Ovary (tissue), 9 donors: Measurements from ENCODE around the gene PGBD5. TPM values are rescaled to one million over a fixed set of nuclear protein-coding genes. Genes with fewer than 3 reads are reported as not detected.

Experiments used
- DNase-seq, 5 donors: peaks; one replicate each; pipeline ENCODE4 v3.0.0-alpha.2; 2019 to 2020
- H3K27ac ChIP-seq, 2 donors: fragments of 200-600 bp; one replicate each; pipeline versions ENCODE4 v1.5.1 to v1.8.0; 2019 to 2022
- H3K27me3 ChIP-seq: fragments of 200-600 bp; one replicate; pipeline ENCODE4 v1.8.0; 2022
- H3K36me3 ChIP-seq: fragments of 200-600 bp; sonication (generic); one replicate; pipeline ENCODE4 v1.5.1; 2019
- H3K4me1 ChIP-seq: one replicate; pipeline ENCODE4 v1.8.1; 2013; ENCODE audit warnings: mild to moderate bottlenecking, moderate library complexity; ENCODE audit not compliant: insufficient read depth
- H3K4me3 ChIP-seq: fragments of 200-600 bp; sonication (generic); one replicate; pipeline ENCODE4 v1.5.1; 2017
- H3K9me3 ChIP-seq, 2 donors: fragments of 200-600 bp in 1 of 2; sonication (generic) in 1 of 2; one replicate each; pipeline versions ENCODE4 v1.5.1 to v1.8.1; 2013 to 2019; ENCODE audit warnings: mild to moderate bottlenecking in 1 of 2, moderate library complexity in 1 of 2
- EP300 ChIP-seq: sonication (generic); formaldehyde crosslinking; IDR thresholded peaks from one replicate; pipeline ENCODE4 v1.6.1; 2017; ENCODE audit warnings: antibody characterized with exemption
- POLR2A ChIP-seq: fragments of 450-650 bp; IDR thresholded peaks from one replicate; pipeline ENCODE4 v1.6.1; 2017; ENCODE audit warnings: antibody characterized with exemption, mild to moderate bottlenecking, moderate library complexity
- WGBS, 3 donors: extraction: QIAGEN DNeasy Blood & Tissue Kit in 1 of 3; methylation state at CpG; one replicate each; pipeline versions ENCODE4 v1.1.5 to v1.1.7; 2013 to 2017; 5-methylcytosine and 5-hydroxymethylcytosine counted together
- intact Hi-C, 4 donors: fragments of 100-400 bp; cut with DNase I; formaldehyde crosslinking; loops; one replicate each; pipeline versions ENCODE4 v1.11.0 to v1.15.1; 2022 to 2023
- polyA plus RNA-seq, 2 donors: library from polyadenylated mRNA; stranded (reverse); fragments of 200-250 nt in 1 of 2; fragments of 350-450 nt in 1 of 2; fragmentation: Illumina TruSeq in 1 of 2; extraction: RNeasy Lipid Tissue Mini Kit (QIAGEN cat#74804) in 1 of 2; gene quantifications; one replicate each; pipeline ENCODE4 v1.2.3, GENCODE V29; 2013 to 2014
- total RNA-seq, 7 donors: library from RNA; depleted of rRNA in 2 of 7; stranded (reverse); fragments of >200 nt in 2 of 7; fragmentation: NEBNext Ultra II Directional in 3 of 7; extraction: Animal tissue kit (Norgen Biotek cat#: 25700) in 3 of 7; gene quantifications; one replicate each; pipeline versions ENCODE4 v1.1.0 to v1.2.4, GENCODE V29; 2016 to 2023
- TF ChIP-seq, protein P1 (sequence below), 3 donors: fragments of 450-650 bp in 2 of 3; fragments of 200-600 bp in 1 of 3; IDR thresholded peaks; one replicate each; pipeline versions ENCODE4 v1.5.1 to v1.8.0; 2016 to 2022; ENCODE audit warnings: antibody characterized with exemption in 3 of 3, mild to moderate bottlenecking in 1 of 3
- donor health status: DM: no; HTN: no; CAD: no; lungs with moderate emphysema.
- donor health status: DM: no; HTN: no; CAD: no.
- donor health status: Bipolar disorder and iron deficiency.
- donor health status: DM: yes; HTN: yes; CAD: no.
- donor health status: DM: no; HTN: no; CAD: no.
- donor health status: DM: yes; HTN: yes; CAD: no.

Gene PGBD5
- total and polyA plus RNA-seq, 9 donors, result 0.12 to 2.6 (median 1.1) TPM

DNA sequence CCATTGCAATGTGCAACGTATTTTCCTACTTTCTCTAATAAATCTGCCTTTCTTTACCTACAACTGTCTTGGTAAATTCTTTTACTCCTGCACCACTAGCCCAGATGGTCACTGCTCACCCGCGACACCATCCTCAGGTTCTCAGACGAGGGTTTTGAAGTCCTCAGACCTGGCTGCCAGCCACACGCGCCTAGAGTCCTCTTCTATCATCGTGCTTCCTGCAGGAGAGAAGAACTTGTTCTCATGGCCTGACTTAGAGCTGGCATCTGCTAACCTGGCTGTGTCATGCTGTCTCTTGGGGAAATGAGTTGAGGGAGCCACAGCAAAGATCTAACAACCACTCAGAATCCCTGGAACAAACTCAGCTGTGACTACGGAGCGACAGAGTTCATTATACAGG lies 30.3 kb upstream of the PGBD5 start:
- WGBS, 3 donors, result 71 to 80% (median 75%) methylated on average over 9 of the region's 9 CpGs
- Histone ChIP-seq H3K4me1 (no peaks in the 10 kb centered on the region), H3K9me3 (no peaks in the 10 kb centered on the region), H3K27me3 (no peaks in the 10 kb centered on the region), H3K4me3 (no peak overlapping the region), H3K27ac (no peak overlapping the region), H3K36me3 (no peaks in the 10 kb centered on the region)
- DNase-seq, result no peak
- intact Hi-C loops, result no loop called here
- no peak for TF ChIP-seq POLR2A
- TF ChIP-seq, protein P1, sequence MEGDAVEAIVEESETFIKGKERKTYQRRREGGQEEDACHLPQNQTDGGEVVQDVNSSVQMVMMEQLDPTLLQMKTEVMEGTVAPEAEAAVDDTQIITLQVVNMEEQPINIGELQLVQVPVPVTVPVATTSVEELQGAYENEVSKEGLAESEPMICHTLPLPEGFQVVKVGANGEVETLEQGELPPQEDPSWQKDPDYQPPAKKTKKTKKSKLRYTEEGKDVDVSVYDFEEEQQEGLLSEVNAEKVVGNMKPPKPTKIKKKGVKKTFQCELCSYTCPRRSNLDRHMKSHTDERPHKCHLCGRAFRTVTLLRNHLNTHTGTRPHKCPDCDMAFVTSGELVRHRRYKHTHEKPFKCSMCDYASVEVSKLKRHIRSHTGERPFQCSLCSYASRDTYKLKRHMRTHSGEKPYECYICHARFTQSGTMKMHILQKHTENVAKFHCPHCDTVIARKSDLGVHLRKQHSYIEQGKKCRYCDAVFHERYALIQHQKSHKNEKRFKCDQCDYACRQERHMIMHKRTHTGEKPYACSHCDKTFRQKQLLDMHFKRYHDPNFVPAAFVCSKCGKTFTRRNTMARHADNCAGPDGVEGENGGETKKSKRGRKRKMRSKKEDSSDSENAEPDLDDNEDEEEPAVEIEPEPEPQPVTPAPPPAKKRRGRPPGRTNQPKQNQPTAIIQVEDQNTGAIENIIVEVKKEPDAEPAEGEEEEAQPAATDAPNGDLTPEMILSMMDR (IDR thresholded peaks at IDR 0.05), result no peak

DNA sequence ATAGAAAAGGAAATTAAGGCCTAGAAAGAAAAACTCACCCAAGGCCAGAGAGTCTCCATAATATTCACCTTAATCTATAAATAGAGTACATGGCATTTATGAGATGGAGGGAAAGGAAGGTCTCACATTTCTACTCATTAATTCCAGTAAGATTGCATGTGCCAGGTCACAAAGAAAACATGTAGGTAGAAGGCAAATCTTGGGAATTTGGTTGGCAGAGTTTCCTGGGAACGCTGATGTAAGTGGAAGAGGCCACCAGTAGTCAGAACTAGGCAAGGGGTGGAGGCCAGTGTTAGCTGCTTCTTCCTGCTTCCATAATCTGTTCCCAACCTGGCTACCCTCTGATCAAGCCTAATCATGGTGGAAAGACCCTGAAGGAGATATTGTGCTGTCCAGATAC lies 29.2 kb upstream of the PGBD5 start:
- H3K4me1 ChIP-seq, result no peaks in the 10 kb centered on the region
- no peak for DNase-seq
- WGBS, 3 donors, result 77 to 89% (median 81%) methylated on average over 1 of the region's 1 CpG
- no peaks in the 10 kb centered on the region for H3K27me3 ChIP-seq
- intact Hi-C loops, result no loop called here
- H3K9me3 ChIP-seq, result no peaks in the 10 kb centered on the region
- no peaks in the 10 kb centered on the region for H3K36me3 ChIP-seq
- H3K27ac ChIP-seq, result no peak overlapping the region
- no peak overlapping the region for H3K4me3 ChIP-seq
- TF ChIP-seq, protein P1 (IDR thresholded peaks at IDR 0.05), result no peak
- no peak for TF ChIP-seq EP300
- TF ChIP-seq POLR2A, result no peak

DNA sequence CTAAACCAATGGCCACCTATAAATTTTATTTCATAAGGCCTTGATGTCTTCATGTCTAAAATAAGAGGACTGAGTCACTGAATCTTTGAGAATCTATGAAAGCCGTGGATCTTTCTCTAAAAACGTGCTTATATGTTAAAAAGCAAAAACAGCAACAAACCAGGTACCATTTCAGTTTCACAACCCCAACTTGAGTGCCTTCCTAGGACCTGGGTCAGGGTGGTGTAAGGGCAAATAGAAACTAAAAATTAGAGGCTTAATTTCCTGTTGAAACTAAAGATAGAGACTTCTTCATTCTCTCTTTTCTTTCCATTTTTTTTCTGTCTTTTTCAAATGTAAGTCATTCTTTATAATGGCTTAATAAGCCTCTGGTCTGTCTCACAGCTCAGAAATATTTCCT lies 27.2 kb upstream of the PGBD5 start:
- H3K27me3 ChIP-seq, result no peaks in the 10 kb centered on the region
- 25 to 77% (median 42%) methylated on average over 2 of the region's 2 CpGs for WGBS, 3 donors
- H3K36me3 ChIP-seq, result no peaks in the 10 kb centered on the region
- TF ChIP-seq POLR2A (no peak), EP300 (no peak)
- TF ChIP-seq, protein P1 (IDR thresholded peaks at IDR 0.05), result no peak
- no peak overlapping the region for H3K4me3 ChIP-seq
- no peak for DNase-seq
- no peak overlapping the region for H3K27ac ChIP-seq
- no peaks in the 10 kb centered on the region for H3K9me3 ChIP-seq
- no peaks in the 10 kb centered on the region for H3K4me1 ChIP-seq
- intact Hi-C loops, result no loop called here

DNA sequence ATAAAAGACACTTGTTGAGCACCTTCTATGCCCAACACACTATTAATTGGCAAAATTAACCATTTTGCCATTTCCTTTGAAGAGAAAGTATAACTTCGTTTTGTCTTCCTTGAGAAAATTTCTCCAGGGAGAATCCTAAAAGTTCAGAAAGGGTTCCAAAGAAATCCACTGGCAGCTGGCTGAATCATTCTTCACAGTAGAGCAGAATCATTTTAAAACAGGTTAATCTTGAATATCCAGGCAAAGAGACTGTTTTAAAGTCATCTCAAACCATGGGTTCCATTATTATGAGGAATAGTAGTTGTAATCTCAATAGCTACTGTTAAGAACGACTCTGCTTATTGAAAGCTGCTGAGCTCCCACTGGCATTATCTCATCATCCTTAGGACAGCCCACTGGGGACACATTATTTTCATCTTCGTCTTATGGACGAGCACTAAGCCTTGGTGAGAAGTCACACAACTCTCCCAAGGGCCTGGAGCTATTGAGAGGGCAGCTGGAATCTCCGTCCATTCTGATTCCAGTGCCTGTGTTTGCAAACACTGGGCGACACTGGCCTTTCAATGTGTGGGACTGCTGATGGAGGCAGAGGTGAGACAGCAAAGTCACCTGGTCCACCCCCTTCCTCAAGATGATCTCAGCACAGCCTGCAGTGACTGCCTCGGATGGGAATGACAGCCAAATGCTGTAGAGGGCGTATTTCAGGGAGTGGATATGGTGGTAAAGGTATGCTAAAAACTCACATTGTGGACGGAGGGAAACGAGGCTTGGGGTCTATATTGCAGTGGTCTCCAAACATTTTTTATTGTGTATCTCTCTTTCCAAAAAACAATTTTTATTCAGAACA lies 15.3 kb upstream of the PGBD5 start:
- H3K27ac ChIP-seq, result no peak overlapping the region
- intact Hi-C loops, result no loop called here
- H3K9me3 ChIP-seq, result no peaks in the 10 kb centered on the region
- DNase-seq, result no peak
- 44 to 57% (median 49%) methylated on average over 10 of the region's 10 CpGs for WGBS, 3 donors
- no peak overlapping the region for H3K4me3 ChIP-seq
- no peaks in the 10 kb centered on the region for H3K36me3 ChIP-seq
- TF ChIP-seq, protein P1 (IDR thresholded peaks at IDR 0.05), result no peak
- TF ChIP-seq EP300 (no peak), POLR2A (no peak)
- no peaks in the 10 kb centered on the region for H3K4me1 ChIP-seq
- H3K27me3 ChIP-seq, result no peaks in the 10 kb centered on the region
